ENCODE data around the gene PPTC7. TPM values are rescaled to one million over a fixed set of nuclear protein-coding genes. Genes with fewer than 3 reads are reported as not detected.
A peak's percentile ranks its signal among the peaks of the same experiment; 100 is the strongest.
"Not testable (repeated sequence)": the region's sequence is repeated elsewhere in the genome, so short reads cannot be mapped to it uniquely, and the experiment has no call there.

Gene PPTC7
- total RNA-seq, 2 experiments from 2014 or later, result 43.1 to 44.5 TPM

- no peak for TF ChIP-seq CTCF (IDR thresholded peaks at IDR 0.05)
- H3K27ac Mint-ChIP-seq, result peak overlapping the region; percentile 17
- H3K27me3 Mint-ChIP-seq, result no peaks in the 10 kb centered on the region
- ChIA-PET POLR2A (interaction anchor here (0.5 to 2.0 kb wide), 8 partner anchors 8 to 53 kb away, joined by 3 to 9 read pairs (median 4); partner anchors contain the start of genes RAD9B and VPS29), CTCF (interaction anchor here (0.8 to 13.1 kb wide), 6 partner anchors 14 to 68 kb away, joined by 3 to 142 read pairs (median 6); partner anchors contain the start of gene FAM216A)
- no peak for DNase-seq
- intact Hi-C loops (cut with micrococcal nuclease), result no loop called here
- ATAC-seq, result no peak
- H3K4me3 Mint-ChIP-seq, result no peak overlapping the region
- H3K9me3 Mint-ChIP-seq, result no peaks in the 10 kb centered on the region
- peaks cover 52% of the 10 kb centered on the region for H3K36me3 Mint-ChIP-seq (ENCODE audit: low read depth)
- H3K4me1 Mint-ChIP-seq (ENCODE audit: low read depth), result peaks cover 36% of the 10 kb centered on the region
Observed at GRCh38 chr12:110532644-110533043, 50.5 kb downstream of the PPTC7 start.

- ChIA-PET POLR2A (interaction anchor here (0.5 to 2.0 kb wide), 8 partner anchors 8 to 52 kb away, joined by 3 to 9 read pairs (median 5); partner anchors contain the start of genes RAD9B and VPS29), CTCF (interaction anchor here (0.8 to 13.1 kb wide), 11 partner anchors 12 to 72 kb away, joined by 3 to 142 read pairs (median 4); partner anchors contain the start of gene FAM216A)
- DNase-seq (no peak), ATAC-seq (peak; percentile 71)
- H3K27ac Mint-ChIP-seq, result peak overlapping the region; percentile 80
- intact Hi-C loops (cut with micrococcal nuclease), result no loop called here
- no peak for TF ChIP-seq CTCF (IDR thresholded peaks at IDR 0.05)
- H3K36me3 Mint-ChIP-seq (ENCODE audit: low read depth), result peaks cover 46% of the 10 kb centered on the region
- H3K4me1 Mint-ChIP-seq (ENCODE audit: low read depth), result peaks cover 36% of the 10 kb centered on the region
- H3K27me3 Mint-ChIP-seq, result no peaks in the 10 kb centered on the region
- no peaks in the 10 kb centered on the region for H3K9me3 Mint-ChIP-seq
- H3K4me3 Mint-ChIP-seq, result no peak overlapping the region
Observed at GRCh38 chr12:110531741-110532333, 51.3 kb downstream of the PPTC7 start.

GRCh38 chr12:110530511-110530910 is 52.6 kb downstream of the PPTC7 start:
- H3K4me3 Mint-ChIP-seq, result no peak overlapping the region
- ATAC-seq, result no peak
- no peak overlapping the region for H3K27ac Mint-ChIP-seq
- no peaks in the 10 kb centered on the region for H3K9me3 Mint-ChIP-seq
- no peak for TF ChIP-seq CTCF (IDR thresholded peaks at IDR 0.05)
- ChIA-PET CTCF (interaction anchor here (13.1 kb wide), 1 partner anchor 70 kb away, joined by 142 read pairs; no protein-coding TSS in a partner anchor), POLR2A (interaction anchor here (1.8 to 2.0 kb wide), 2 partner anchors 9 to 48 kb away, joined by 6 to 9 read pairs; no protein-coding TSS in a partner anchor)
- no peaks in the 10 kb centered on the region for H3K27me3 Mint-ChIP-seq
- peaks cover 33% of the 10 kb centered on the region for H3K36me3 Mint-ChIP-seq (ENCODE audit: low read depth)
- no peak for DNase-seq
- H3K4me1 Mint-ChIP-seq (ENCODE audit: low read depth), result peaks cover 31% of the 10 kb centered on the region
- intact Hi-C loops (cut with micrococcal nuclease), result no loop called here

- intact Hi-C loops (cut with micrococcal nuclease), result no loop called here
- Mint-ChIP-seq H3K4me1 (ENCODE audit: low read depth) (peaks cover 21% of the 10 kb centered on the region), H3K27me3 (no peaks in the 10 kb centered on the region), H3K27ac (no peak overlapping the region), H3K36me3 (ENCODE audit: low read depth) (peaks cover 23% of the 10 kb centered on the region), H3K9me3 (no peaks in the 10 kb centered on the region), H3K4me3 (no peak overlapping the region)
- POLR2A ChIA-PET, result interaction anchor here (1.1 to 1.4 kb wide), 3 partner anchors 11 to 59 kb away, joined by 3 to 4 read pairs (median 3); partner anchors contain the start of gene FAM216A
- ATAC-seq (no peak), DNase-seq (no peak)
- no peak for TF ChIP-seq CTCF (IDR thresholded peaks at IDR 0.05)
- CTCF ChIA-PET, result interaction anchor here (1.7 to 13.1 kb wide), 3 partner anchors 15 to 72 kb away, joined by 7 to 142 read pairs (median 9); no protein-coding TSS in a partner anchor
Observed at GRCh38 chr12:110528277-110528839, 54.8 kb downstream of the PPTC7 start.

GRCh38 chr12:110520876-110521712 is 62.0 kb downstream of the PPTC7 start:
- CTCF ChIA-PET, result interaction anchor here (1.3 to 6.7 kb wide), 2 partner anchors 11 to 81 kb away, joined by 3 to 45 read pairs; no protein-coding TSS in a partner anchor
- POLR2A ChIA-PET; intact Hi-C loops (cut with micrococcal nuclease); H3K4me1 Mint-ChIP-seq (ENCODE audit: low read depth); H3K4me3 Mint-ChIP-seq; H3K36me3 Mint-ChIP-seq (ENCODE audit: low read depth); H3K27ac Mint-ChIP-seq; H3K27me3 Mint-ChIP-seq; H3K9me3 Mint-ChIP-seq: not testable (repeated sequence)
- peak; percentile 39 for ATAC-seq
- DNase-seq, result peak; percentile 31

- H3K36me3 Mint-ChIP-seq (ENCODE audit: low read depth); H3K9me3 Mint-ChIP-seq; H3K27me3 Mint-ChIP-seq; DNase-seq; H3K4me1 Mint-ChIP-seq (ENCODE audit: low read depth); POLR2A ChIA-PET; ATAC-seq; H3K4me3 Mint-ChIP-seq; H3K27ac Mint-ChIP-seq: not testable (repeated sequence)
- intact Hi-C loops (cut with micrococcal nuclease), result loop anchor here (10.0 kb wide), 1 partner anchor 307 kb away; no protein-coding TSS in a partner anchor
- CTCF ChIA-PET, result interaction anchor here (6.7 kb wide), 1 partner anchor 84 kb away, joined by 45 read pairs; no protein-coding TSS in a partner anchor
Observed at GRCh38 chr12:110518014-110518413, 65.1 kb downstream of the PPTC7 start.

All from activated CD8-positive, alpha-beta T cell treated with anti-CD3 and anti-CD28 coated beads for 36 hours (primary cell).